Measurements from ENCODE around the gene DGCR2.

- TF ChIP-seq CTCF (IDR thresholded peaks at IDR 0.05) = no peak
- no peak for TF ChIP-seq POLR2A (IDR thresholded peaks at IDR 0.05)
These were observed 61.7 kb downstream of the DGCR2 start for GRCh38 chr22:19060356-19061009.
